H1 (cell line): Measurements from ENCODE around the gene PI4KA. TPM values are rescaled to one million over a fixed set of nuclear protein-coding genes. Genes with fewer than 3 reads are reported as not detected.

Source experiments
- CTCF ChIA-PET: fragments of 300-600 bp; sonication (Branson Sonifier 250); formaldehyde crosslinking; loops from one replicate; lab custom pipeline; 2021; ENCODE audit not compliant: partially characterized antibody; lab: Charles Lee
- POLR2A ChIA-PET: fragments of 300-600 bp; sonication (Branson Sonifier 250); formaldehyde crosslinking; loops from one replicate; lab custom pipeline; 2021; ENCODE audit warnings: inconsistent platforms; ENCODE audit not compliant: partially characterized antibody; lab: Charles Lee
- DNase-seq, 2 experiments: peaks; one replicate each; pipeline versions ENCODE4 v3.0.0 to v3.0.0-alpha.2; 2010 to 2022; ENCODE audit warnings: low spot score in 2 of 2, low read depth in 1 of 2, mixed read lengths in 1 of 2
- FAIRE-seq: peaks from 2 replicates; lab custom pipeline; 2011; peaks lifted over from hg19 to GRCh38; lab: Jason Lieb, UNC
- H2AFZ ChIP-seq: 2 replicates; pipeline ENCODE4 v1.8.1; 2012; ENCODE audit warnings: low read length, inconsistent platforms
- H2AK5ac ChIP-seq: 2 replicates; pipeline ENCODE4 v1.6.1; 2013; ENCODE audit warnings: low read depth, low read length
- H2BK120ac ChIP-seq: replicated peaks from 2 replicates; pipeline ENCODE3; 2013; ENCODE audit warnings: low read depth, low read length, inconsistent platforms
- H2BK12ac ChIP-seq: 2 replicates; pipeline ENCODE4 v1.6.1; 2013; ENCODE audit warnings: low read depth, low read length
- H2BK15ac ChIP-seq: 2 replicates; pipeline ENCODE4 v1.6.1; 2013; ENCODE audit warnings: low read length
- H2BK20ac ChIP-seq: 2 replicates; pipeline ENCODE4 v1.6.1; 2013; ENCODE audit warnings: low read length
- H2BK5ac ChIP-seq: 2 replicates; pipeline ENCODE4 v1.6.1; 2013; ENCODE audit warnings: low read depth, low read length
- H3K14ac ChIP-seq: 2 replicates; pipeline ENCODE4 v1.6.1; 2013; ENCODE audit warnings: inconsistent platforms; ENCODE audit not compliant: insufficient read length
- H3K18ac ChIP-seq: 2 replicates; pipeline ENCODE4 v1.6.1; 2013; ENCODE audit warnings: low read length; ENCODE audit errors: extremely low read depth
- H3K23ac ChIP-seq: 2 replicates; pipeline ENCODE4 v1.6.1; 2013; ENCODE audit warnings: inconsistent platforms; ENCODE audit not compliant: insufficient read length
- H3K23me2 ChIP-seq: 2 replicates; pipeline ENCODE4 v1.6.1; 2013; ENCODE audit warnings: low read depth, low read length
- H3K27ac ChIP-seq: 2 replicates; pipeline ENCODE4 v1.6.1; 2011; ENCODE audit warnings: low read depth, low read length, inconsistent platforms
- H3K27me3 ChIP-seq, 4 experiments: replicated peaks in 1 of 4; 1 replicate in 1 of 4; 2 replicates in 3 of 4; pipeline versions ENCODE4 v1.6.1 to v1.8.1; 2011 to 2013; ENCODE audit warnings: low read length in 3 of 4, mild to moderate bottlenecking in 3 of 4, inconsistent platforms in 2 of 4, mixed read lengths in 2 of 4, moderate library complexity in 1 of 4; ENCODE audit not compliant: control insufficient read depth in 3 of 4, insufficient read depth in 3 of 4; ENCODE audit errors: extremely low read depth in 1 of 4
- H3K36me3 ChIP-seq, 4 experiments: 2 replicates each; pipeline versions ENCODE4 v1.6.1 to v1.8.1; 2011 to 2013; ENCODE audit warnings: mild to moderate bottlenecking in 4 of 4, low read length in 3 of 4, moderate library complexity in 2 of 4, control low read depth in 1 of 4, inconsistent platforms in 1 of 4; ENCODE audit not compliant: insufficient read depth in 4 of 4, control insufficient read depth in 2 of 4
- H3K4ac ChIP-seq: replicated peaks from 2 replicates; pipeline ENCODE3; 2013; ENCODE audit warnings: low read length, low read depth, mixed read lengths, inconsistent platforms; ENCODE audit not compliant: insufficient read length
- H3K4me1 ChIP-seq, 4 experiments: replicated peaks in 1 of 4; 1 replicate in 1 of 4; 2 replicates in 3 of 4; pipeline versions ENCODE4 v1.6.1 to v1.8.1; 2011 to 2013; ENCODE audit warnings: low read length in 3 of 4, inconsistent platforms in 2 of 4, mixed read lengths in 1 of 4; ENCODE audit not compliant: insufficient read depth in 4 of 4, control insufficient read depth in 3 of 4
- H3K4me2 ChIP-seq, 2 experiments: 2 replicates each; pipeline versions ENCODE4 v1.6.1 to v1.8.1; 2011 to 2013; ENCODE audit warnings: low read depth in 2 of 2, low read length in 2 of 2, control low read depth in 1 of 2, inconsistent platforms in 1 of 2, mild to moderate bottlenecking in 1 of 2; ENCODE audit not compliant: insufficient read depth in 1 of 2
- H3K4me3 ChIP-seq, 4 experiments: fragments of 200-600, 300-600 bp in 1 of 4; sonication (generic), shearing (Covaris generic), sonication (Bioruptor Twin) in 1 of 4; 2 replicates each; pipeline versions ENCODE4 v1.5.1 to v1.8.1; 2011 to 2016; ENCODE audit warnings: low read length in 4 of 4, low read depth in 3 of 4, control low read depth in 2 of 4, inconsistent platforms in 2 of 4, mild to moderate bottlenecking in 2 of 4, mixed read lengths in 1 of 4, moderate library complexity in 1 of 4; ENCODE audit not compliant: insufficient read depth in 2 of 4; ENCODE audit errors: extremely low read depth in 1 of 4
- H3K56ac ChIP-seq: replicated peaks from 2 replicates; pipeline ENCODE3; 2013; ENCODE audit warnings: low read depth, mild to moderate bottlenecking, mixed read lengths, low read length, inconsistent platforms; ENCODE audit not compliant: insufficient read length
- H3K79me1 ChIP-seq: 2 replicates; pipeline ENCODE4 v1.6.1; 2013; ENCODE audit warnings: low read depth, low read length, control low read depth
- H3K79me2 ChIP-seq, 2 experiments: 2 replicates each; pipeline versions ENCODE4 v1.6.1 to v1.8.1; 2012 to 2013; ENCODE audit warnings: low read length in 2 of 2, mild to moderate bottlenecking in 2 of 2, inconsistent platforms in 1 of 2; ENCODE audit not compliant: insufficient read depth in 2 of 2, control insufficient read depth in 1 of 2
- H3K9ac ChIP-seq, 4 experiments: replicated peaks in 1 of 4; 1 replicate in 1 of 4; 2 replicates in 3 of 4; pipeline versions ENCODE4 v1.6.1 to v1.8.1; 2011 to 2013; ENCODE audit warnings: low read depth in 3 of 4, low read length in 3 of 4, control low read depth in 2 of 4, mild to moderate bottlenecking in 2 of 4, moderate library complexity in 2 of 4, inconsistent platforms in 1 of 4; ENCODE audit errors: extremely low read depth in 1 of 4
- H3K9me3 ChIP-seq, 2 experiments: 2 replicates each; pipeline versions ENCODE4 v1.6.1 to v1.8.1; 2012 to 2013; ENCODE audit warnings: mild to moderate bottlenecking in 2 of 2, moderate library complexity in 2 of 2, control low read depth in 1 of 2, inconsistent platforms in 1 of 2, low read depth in 1 of 2, low read length in 1 of 2, mixed read lengths in 1 of 2; ENCODE audit not compliant: insufficient read depth in 2 of 2
- H4K20me1 ChIP-seq, 2 experiments: replicated peaks in 1 of 2; 2 replicates each; pipeline versions ENCODE3 to v1.8.1; 2011 to 2013; ENCODE audit warnings: inconsistent platforms in 2 of 2, low read length in 2 of 2, mild to moderate bottlenecking in 1 of 2; ENCODE audit not compliant: insufficient read depth in 2 of 2, control insufficient read depth in 1 of 2
- H4K5ac ChIP-seq: 2 replicates; pipeline ENCODE4 v1.6.1; 2013; ENCODE audit warnings: low read length, low read depth, mixed read lengths, inconsistent platforms; ENCODE audit not compliant: insufficient read length
- H4K8ac ChIP-seq: 2 replicates; pipeline ENCODE4 v1.8.0; 2013; ENCODE audit warnings: mild to moderate bottlenecking, moderate library complexity, low read length, inconsistent platforms; ENCODE audit not compliant: insufficient read depth; ENCODE audit errors: extremely low read depth
- H4K91ac ChIP-seq: replicated peaks from 2 replicates; pipeline ENCODE3; 2013; ENCODE audit warnings: low read length, mixed read lengths, inconsistent platforms; ENCODE audit not compliant: insufficient read length
- BACH1 ChIP-seq: IDR thresholded peaks from 2 replicates; pipeline ENCODE4 v1.6.1; 2012; ENCODE audit warnings: low read length, improper control_type of control experiment
- CEBPB ChIP-seq: IDR thresholded peaks from 2 replicates; pipeline ENCODE4 v1.6.1; 2012; ENCODE audit warnings: low read depth, low read length
- CREB1 ChIP-seq: IDR thresholded peaks from 2 replicates; pipeline ENCODE4 v1.6.1; 2012; ENCODE audit warnings: inconsistent platforms
- EP300 ChIP-seq, 2 experiments: IDR thresholded peaks; 1 replicate in 1 of 2; 2 replicates in 1 of 2; pipeline ENCODE4 v1.6.1; 2011 to 2012; ENCODE audit warnings: low read depth in 2 of 2, low read length in 2 of 2, mild to moderate bottlenecking in 2 of 2, borderline replicate concordance in 1 of 2, inconsistent platforms in 1 of 2, moderate library complexity in 1 of 2
- WGBS, 2 experiments: shearing (Covaris generic) in 1 of 2; methylation state at CpG; one replicate each; pipeline versions ENCODE4 v1.1.6 to v1.1.7; 2013 to 2015; ENCODE audit warnings: low lambda C conversion rate in 2 of 2, mixed read lengths in 2 of 2, inconsistent platforms in 1 of 2, low coverage in 1 of 2, missing lambda C conversion rate in 1 of 2; ENCODE audit not compliant: insufficient replicate concordance in 2 of 2, insufficient coverage in 1 of 2, insufficient read length in 1 of 2; ENCODE audit errors: extremely low coverage in 1 of 2, missing lambda C conversion rate in 1 of 2; 5-methylcytosine and 5-hydroxymethylcytosine counted together
- polyA plus RNA-seq, 7 experiments: library from polyadenylated mRNA; depleted of rRNA in 3 of 7; stranded (reverse) in 5 of 7; unstranded in 2 of 7; fragments of >200 nt in 5 of 7; fragments of 200-250 nt in 2 of 7; gene quantifications; 1 replicate in 5 of 7; 2 replicates in 1 of 7; 4 replicates in 1 of 7; pipeline versions ENCODE4 v1.2.1 to v1.2.3, GENCODE V29; 2011 to 2013; ENCODE audit warnings: missing spikeins in 2 of 7, mixed read lengths in 2 of 7
- total RNA-seq: library from RNA; stranded (reverse); fragmentation: NEBNext Ultra II Directional; extraction: Animal tissue kit (Norgen Biotek cat#: 25700); gene quantifications from 2 replicates; pipeline ENCODE4 v1.2.1, GENCODE V29; 2021

PI4KA gene
- total and polyA plus RNA-seq, 2 of the 8 experiments (the other 6 are each of a cell fraction or from before 2014, with no cell fraction given): 22.5 to 37.7 TPM

DNA sequence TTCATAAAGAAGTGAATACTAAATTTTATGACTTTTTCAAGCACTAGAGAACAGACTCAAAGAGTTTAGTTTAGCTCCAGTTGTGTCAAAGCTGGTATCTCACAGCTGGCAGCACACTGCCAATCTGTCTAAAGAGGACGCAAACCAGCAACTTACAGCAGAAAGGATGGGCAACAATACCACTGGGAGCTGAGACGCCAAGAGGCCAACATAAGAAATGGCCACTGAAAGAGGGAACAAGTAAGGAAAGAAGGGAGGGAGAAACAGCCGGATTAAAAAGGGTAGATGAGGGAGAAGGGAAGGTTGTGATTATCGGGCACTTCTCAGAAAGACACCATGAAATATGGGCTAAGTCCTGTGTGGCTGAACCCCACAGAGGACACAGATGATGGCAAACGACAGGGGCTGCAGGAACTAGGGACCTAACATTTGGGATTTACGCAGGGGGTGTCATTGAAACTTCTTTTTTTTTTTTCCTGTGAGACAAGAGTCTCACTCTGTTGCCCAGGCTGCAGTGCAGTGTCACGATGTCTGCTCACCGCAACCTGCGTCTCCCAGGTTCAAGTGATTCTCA lies 43.0 kb downstream of the PI4KA start:
- H2AK5ac ChIP-seq: no peak overlapping the region
- H3K79me2 ChIP-seq: no peaks in the 10 kb centered on the region
- H3K4me2 ChIP-seq: no peak overlapping the region
- no peak for TF ChIP-seq BACH1
- TF ChIP-seq CREB1: no peak
- no peak for TF ChIP-seq CEBPB
- TF ChIP-seq EP300 (IDR thresholded peaks at IDR 0.05; ENCODE audit: borderline replicate concordance in 1 of 2, low read depth in 2 of 2, low read length in 2 of 2): no peak
- TF ChIP-seq, all 59 proteins: peak for 0
- Histone ChIP-seq H2BK12ac (no peak overlapping the region), H3K4me1 (no peaks in the 10 kb centered on the region), H3K27me3 (no peaks in the 10 kb centered on the region), H2BK20ac (no peak overlapping the region), H3K23ac (no peak overlapping the region), H3K9ac (no peak overlapping the region), H3K18ac (no peak overlapping the region), H3K14ac (no peak overlapping the region), H4K5ac (no peak overlapping the region), H4K91ac (no peak overlapping the region), H3K79me1 (no peaks in the 10 kb centered on the region), H3K36me3 (peaks cover 0 to 5% (median under 1%) of the 10 kb centered on the region in 4 experiments; a peak in 4 of 8 replicates), H3K9me3 (no peaks in the 10 kb centered on the region), H3K4ac (no peak overlapping the region), H2BK120ac (no peak overlapping the region), H3K4me3 (no peak overlapping the region), H3K56ac (no peak overlapping the region), H2AFZ (no peak overlapping the region), H4K20me1 (no peaks in the 10 kb centered on the region), H3K23me2 (no peaks in the 10 kb centered on the region), H2BK15ac (no peak overlapping the region), H4K8ac (no peak overlapping the region), H3K27ac (no peak overlapping the region), H2BK5ac (no peak overlapping the region)
- DNase-seq (no peak), FAIRE-seq (no peak)
- ChIA-PET CTCF (interaction anchor here (0.6 to 4.3 kb wide), 5 partner anchors 9 to 643 kb away, joined by 3 to 17 read pairs (median 4); no protein-coding TSS in a partner anchor), POLR2A (no interaction called here)
- 89% methylated on average over 9 of the region's 9 CpGs; no CpG with 5 or more reads in 1 of the 2 experiments for WGBS, 2 experiments
